HG03196 (cell line): Measurements from ENCODE around the gene EVC.
"Not testable (repeated sequence)": the region's sequence is repeated elsewhere in the genome, so short reads cannot be mapped to it uniquely, and the experiment has no call there.

Source experiments
- ATAC-seq: cut with Tn5 transposase; IDR thresholded peaks from one replicate; pipeline ENCODE4 v1.9.1; 2021; ENCODE audit not compliant: unreplicated experiment

EVC gene

DNA sequence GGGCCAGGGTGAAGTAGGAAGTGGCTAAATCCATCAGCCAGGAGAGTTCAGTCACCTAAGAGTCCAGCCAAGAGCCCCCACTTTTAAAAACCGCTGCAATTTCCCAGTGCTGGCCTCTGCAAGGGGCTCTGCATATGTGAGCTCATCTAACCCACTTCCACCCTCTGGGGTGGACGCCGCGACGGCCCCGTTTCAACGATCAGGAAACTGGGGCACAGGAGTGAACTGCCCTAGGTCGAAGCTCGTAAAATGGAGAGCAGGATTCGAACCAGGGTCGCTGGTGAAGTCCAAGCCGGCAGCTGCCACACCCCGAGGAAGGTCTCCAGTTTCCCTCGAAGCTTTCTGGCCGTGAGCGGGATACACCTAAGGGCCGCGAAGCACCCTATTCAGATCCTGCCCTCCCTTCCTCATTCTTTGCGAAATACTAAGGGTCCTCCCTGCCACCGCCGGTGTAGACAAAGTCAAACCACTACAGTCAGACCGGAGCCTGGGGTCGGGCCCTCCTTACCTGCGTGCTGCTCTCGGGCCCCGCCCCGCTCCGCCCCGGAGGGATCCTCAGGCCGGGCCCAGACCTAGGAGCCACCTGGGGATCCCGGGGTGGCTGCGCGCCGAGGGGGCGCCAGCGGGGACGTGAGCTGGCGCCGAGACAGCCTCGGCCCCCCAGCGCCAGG lies 3.1 kb upstream of the EVC start:
- ATAC-seq, result no peak

DNA sequence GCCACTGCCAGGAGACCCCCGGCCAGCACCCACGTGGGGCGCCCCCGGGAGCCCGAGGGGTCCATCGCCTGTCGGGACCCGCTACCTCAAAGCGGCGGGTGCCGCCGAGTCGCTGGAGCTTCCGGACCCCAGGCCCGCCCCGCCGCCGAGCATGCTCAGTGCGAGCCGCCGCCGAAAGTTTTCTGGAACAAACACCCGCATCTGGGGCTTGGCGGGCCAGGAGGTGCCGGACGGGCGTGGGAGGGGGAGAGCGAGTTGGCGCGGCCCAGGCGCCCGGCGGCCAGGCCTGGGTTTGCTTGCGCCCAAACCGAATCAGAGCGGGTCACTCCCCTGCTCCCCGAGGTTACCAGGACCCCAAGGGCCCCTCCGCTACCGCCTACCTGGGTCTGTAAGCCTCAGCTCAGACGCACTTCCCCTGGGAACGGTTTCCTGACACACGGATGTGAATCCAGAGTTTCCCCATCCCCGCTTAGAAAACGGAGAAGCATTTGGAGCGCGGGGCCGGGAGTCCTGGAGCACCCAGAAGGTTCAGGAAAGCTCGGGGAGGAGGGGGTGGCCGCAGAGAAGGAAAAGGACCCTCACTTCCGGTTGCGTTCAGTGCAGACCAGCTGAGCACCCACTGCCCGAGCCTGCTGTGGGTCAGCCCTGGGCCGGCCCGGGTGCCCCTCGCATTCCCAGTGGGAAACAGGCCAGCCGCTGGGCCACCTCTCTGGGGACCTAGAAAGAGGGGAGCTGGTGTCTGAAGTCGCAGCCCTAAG lies 2.4 kb upstream of the EVC start, which contains the start of gene EVC2:
Gene EVC2, minus strand, starts transcription at position 111 of the 758 bp plus-strand sequence. Its CDS starts 46 bp downstream, at position 65.
- ATAC-seq, result no peak

DNA sequence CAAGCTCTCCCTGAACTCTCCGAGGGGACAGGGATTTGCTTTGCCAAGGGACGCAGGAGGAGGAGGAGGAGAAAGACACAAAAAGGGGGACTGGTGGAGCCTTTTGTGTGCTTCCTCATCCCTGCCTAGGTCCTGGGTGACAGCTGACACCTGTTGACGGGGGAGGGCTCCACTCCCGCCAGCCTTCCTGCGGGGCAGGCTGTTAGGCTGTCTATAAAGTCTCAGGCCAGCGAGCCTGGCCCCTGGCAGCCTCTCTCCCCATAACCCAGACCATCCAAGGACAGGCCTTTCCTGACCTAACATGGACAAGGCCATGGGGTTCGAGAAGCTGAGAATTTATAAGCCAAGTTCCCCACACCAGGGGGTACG lies 1.8 kb upstream of the EVC start:
- ATAC-seq, result no peak

DNA sequence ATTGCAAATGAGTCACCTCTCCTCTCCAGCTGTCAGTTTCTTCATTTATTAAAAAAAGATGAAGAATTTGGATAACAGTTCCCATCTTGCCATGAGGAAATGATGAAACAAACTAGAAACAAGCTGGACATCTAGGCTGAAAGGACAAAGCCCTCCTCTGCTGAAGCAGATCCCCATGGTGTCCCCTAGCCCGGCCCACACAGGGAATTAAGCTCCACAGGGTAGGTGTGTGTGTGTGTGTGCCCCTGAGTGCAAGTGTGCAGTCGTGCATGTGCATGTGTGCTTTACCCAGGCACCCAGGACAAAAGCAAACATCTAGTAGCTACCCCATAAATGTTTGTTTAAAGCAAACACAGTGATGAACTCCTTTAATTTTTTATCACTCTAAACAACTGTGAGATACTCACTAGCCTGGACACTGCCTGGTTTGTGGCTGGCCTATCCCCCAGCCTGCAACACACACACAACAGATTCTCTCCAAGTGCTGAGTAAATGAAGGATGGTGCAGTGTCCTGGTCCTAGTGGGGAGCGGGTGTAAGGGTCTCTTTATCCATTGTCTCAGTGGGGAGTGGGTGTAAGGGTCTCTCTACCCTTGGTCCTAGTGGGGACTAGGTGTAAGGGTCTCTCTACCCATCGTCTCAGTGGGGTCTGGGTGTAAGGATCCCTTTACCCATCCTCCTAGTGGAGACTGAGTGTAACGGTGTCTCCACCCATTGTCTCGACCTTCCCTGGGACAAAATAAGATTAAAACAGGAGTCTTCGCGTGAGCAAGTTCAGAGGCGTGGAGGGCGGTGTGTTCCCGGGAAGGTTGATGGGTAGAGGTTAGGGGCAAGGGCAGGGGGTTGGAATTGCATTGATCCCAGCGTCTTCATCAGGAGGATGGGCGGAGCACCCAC lies 688 bp upstream of the EVC start:
- ATAC-seq, result no peak

DNA sequence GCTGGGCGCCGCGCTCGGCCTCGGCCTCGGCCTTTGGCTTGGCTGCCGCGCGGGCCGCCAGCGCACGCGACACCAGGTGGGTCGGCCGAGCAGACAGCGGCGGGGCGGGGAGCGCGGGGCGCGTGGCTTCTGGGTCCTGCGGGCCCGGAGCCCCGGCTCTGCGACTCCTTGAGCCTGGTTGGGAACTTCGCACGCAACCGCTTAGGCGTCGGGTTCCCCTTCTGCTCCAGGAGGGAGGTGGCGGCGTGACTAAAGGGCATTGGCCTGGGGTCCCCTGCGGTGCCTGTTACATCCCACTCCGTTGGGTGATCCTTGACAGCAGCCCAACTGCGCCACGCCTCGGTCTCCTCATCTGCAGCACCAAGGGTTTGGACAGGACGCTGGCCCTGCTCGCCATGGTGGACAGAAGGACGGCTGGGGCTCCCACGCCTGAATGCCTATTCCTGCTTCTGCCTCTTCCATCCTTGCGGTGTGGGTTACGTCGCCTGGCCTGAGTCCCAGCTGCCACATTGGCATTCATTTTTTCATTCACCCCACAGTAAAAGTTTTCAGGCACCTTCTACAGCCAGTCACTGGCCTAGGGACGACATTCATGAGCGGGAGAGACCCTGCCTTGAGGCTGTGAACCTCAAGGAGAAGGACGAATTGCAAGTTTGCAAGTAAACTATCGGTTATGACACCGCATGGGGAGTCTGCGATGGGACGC lies 631 bp downstream of the EVC start:
- no peak for ATAC-seq

DNA sequence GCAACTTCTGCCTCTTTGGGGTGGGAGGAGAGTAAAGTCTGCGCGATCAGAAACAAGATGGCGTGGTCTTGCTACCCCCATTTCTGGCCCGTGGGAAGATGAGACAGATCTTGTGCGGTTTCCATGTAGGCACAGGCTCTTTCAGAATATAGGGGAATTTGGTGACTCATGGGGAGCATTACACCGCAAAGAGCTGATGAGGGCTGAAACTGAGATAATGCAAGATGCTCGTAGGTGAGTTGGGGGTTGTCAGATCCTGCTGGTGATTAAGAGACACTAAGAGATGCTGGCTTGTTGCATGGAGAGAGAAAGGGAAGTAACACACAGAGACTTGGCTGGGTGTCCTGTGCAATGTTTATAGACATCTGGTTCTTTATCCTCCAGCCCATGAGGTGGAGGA lies 1.5 kb downstream of the EVC start:
- no peak for ATAC-seq

DNA sequence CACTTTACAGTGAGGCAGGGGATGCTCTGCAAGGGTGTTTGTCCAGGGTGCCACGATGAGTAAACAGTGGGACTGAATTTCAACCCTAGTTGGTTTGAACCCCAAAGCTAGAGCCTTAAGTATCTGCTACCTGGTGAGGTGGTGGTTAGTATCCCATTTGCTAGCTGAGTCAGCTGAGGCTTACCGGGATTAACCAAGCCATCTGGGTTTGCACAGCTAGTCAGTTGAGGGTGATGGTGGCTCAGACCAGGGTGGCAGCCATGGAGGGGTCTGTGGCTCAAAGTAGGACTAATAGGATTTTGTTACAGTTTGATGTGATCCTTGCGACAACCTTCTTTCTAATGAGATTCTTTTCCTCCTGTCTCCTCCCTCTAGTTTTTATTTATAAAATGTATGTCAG lies 1.9 kb downstream of the EVC start:
- no peak for ATAC-seq

DNA sequence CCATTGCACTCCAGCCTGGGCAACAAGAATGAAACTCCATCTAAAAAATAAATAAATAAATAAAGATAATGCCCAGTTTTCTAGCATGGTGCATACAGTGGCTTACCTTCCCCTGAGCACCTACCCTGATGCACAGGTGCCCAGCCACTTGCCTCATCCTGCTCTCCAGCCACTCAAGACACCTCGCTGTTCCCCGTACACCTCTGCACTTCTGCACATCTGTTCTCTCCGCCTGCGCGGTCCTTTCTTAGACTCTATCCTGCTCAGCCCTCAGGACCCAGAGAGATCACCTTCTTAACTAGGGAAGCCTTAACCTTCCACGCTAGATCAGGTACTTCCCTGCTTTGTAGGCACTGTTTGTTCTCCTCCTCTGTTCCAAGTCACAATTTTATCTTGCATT lies 2.9 kb downstream of the EVC start:
- no peak for ATAC-seq

DNA sequence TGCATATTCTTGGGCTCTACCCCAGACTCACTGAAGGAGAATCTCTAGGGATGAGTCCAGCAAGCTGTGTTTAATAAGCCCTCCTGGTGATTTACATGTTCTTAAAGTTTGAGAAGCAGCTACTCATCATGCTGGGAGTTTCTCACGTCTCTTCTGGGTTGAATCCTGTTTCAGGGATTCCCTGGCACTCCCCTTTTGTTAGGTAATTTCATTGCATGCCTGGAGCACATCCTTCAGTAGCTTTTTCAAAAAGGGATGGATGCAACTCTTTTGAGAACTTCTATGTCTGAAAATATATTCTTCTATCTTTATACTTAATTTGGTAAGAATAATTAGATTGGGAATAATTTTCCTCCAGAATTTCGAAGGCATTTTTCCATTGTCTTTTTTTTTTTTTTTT lies 4.4 kb downstream of the EVC start:
- ATAC-seq, result no peak

DNA sequence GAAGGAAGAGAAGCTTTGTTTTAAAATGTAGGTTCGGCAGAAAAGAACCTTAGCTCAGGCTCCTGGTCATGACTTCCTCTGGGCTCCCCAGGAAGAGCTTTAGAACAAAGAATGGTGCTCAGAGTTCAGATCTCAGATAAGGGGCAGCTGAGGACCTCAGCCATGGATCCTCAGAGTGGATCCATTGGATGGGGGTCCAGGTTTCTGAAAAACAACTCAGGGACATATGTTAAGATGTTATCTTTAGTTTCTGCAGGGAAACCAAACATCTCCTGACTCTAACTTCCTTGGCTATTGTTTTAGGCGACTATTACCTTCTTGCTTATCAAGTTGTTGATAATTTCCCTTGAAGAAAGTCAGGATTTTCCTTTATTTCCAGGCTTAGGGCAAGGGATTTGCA lies 5.4 kb downstream of the EVC start:
- ATAC-seq, result no peak

DNA sequence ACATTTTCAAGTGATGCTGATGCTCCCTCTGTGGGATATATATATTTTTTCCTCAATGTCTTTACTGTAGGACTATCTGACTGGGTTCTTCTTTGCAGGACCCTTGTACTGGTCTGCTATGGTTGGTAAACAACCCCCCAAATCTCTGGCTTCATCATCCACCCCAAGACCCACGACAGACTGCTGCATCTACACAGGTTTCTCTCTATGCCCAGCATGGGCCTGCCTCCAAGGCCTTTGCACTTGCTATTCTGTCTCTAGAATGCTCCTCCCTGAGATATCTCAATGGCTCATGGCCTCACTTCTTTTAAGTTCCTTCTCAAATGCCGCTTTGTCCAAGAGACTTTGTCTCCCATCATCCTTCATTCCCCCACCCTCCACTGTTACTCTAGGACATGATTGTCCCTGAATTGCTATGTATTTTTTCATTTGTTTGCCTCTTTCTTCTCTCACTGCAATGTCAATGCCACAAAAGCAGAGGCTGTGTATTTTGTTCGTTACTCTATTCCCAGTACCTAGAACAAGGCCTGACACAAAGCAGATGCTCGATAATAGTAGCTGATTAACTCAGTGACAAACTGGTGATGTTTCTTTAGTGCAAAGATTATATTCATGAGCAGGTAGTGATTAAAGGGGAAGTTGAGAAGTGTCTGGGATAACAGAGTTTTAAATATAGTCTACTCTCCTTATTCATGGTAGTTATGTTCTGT lies 6.6 kb downstream of the EVC start:
- no peak for ATAC-seq

DNA sequence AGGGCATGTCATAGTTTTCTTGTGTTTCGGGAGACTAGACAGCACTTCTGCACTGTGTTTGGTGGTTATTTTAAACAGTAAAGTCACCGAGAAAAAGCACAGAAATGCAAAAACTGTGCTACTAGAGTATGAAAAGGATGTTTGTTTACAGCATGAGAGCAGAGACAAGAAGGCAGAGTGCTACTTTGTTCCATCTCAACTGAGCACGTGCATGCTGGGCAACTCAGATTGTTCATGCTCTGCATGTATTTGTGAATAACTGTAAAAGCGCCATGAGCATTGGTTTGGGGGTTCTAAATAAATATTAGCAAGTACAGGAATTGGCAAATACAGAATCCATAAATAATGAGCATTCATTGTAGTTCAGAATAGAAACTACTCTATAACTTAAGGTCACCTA lies 7.4 kb downstream of the EVC start:
- ATAC-seq, result no peak

DNA sequence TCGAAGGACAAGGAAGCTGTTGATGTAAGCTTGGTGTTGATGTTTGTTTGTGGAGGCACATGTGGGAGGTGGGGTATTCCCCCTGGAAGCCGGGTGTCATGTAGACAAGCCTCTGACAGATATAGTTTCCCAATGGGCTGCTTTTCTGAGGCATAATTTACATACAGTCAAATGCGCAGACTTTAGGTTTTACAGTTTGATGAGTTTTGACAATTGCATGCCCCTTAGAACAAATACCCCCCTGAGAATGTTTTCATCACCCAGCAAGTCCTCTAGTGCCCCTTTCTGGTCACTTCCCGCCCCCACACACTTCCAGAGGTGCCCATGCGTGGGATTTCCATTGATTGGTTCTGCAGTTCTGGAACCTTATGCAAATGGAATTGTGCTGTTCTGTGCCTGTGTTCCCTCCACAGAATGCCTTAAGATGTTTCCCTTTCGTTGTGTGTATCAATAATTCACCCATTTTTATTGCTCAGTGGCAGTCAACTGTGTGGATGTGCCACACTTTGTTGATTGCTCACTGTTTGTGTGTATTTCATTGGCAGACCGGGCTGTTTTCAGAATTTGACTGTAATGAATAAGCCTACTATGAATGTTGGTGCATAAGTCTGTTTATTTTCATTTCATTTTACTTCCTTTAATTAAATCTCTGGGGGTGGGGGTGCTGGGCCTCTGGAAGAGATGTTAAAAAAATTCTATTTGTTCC lies 8.5 kb downstream of the EVC start:
- ATAC-seq, result no peak

DNA sequence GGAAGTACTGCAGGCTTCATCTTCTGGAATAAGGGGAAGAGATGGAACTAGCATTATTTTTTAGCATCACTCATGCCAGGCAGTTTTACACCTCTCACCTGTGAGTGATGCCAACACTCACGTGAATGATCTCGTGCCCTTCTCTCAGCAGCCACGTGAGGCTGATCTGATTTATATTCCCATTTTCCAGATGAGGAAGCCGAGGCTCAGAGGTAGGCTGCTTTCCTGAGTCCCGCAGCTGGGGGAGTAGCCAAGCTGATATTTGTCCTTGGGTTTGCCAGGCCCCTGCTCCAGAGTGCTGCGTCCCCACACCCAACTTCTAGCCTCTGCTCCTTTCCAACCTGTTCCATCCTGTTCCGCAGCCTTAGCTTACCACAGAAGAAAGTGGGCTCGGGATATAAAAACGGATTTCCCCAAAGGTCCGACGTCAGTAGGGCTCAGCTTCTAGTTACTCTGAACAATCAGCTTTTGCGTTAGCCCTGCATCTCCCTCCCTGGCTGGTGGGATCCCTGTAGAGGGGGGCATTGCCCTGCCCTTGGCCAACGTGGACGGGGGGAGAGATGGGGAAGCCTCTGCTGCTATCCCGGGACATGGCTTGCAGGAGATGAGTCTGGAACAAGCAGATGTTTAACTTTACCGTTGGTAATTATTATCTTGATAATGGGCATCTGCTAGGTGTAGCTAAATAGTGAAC lies 9.3 kb downstream of the EVC start:
- ATAC-seq, result no peak

DNA sequence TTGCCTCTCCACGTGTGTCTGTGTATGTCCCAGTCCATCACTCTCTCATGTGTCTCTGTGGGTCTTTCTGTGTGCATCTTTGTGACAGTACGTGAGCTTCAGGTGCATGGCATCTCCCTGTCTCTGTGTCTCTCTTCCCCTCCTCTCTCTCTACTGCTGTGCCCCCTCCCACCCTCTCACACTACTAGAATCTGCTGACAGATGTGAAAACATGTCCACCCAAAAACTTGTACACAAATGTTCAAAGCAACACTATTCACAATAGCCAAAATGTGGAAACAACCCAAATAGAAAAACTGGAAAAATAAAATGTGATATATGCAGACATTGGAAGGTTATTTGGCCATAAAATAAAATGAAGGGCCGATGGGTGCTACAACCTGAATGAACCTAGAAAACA lies 10.0 kb downstream of the EVC start:
- no peak for ATAC-seq

DNA sequence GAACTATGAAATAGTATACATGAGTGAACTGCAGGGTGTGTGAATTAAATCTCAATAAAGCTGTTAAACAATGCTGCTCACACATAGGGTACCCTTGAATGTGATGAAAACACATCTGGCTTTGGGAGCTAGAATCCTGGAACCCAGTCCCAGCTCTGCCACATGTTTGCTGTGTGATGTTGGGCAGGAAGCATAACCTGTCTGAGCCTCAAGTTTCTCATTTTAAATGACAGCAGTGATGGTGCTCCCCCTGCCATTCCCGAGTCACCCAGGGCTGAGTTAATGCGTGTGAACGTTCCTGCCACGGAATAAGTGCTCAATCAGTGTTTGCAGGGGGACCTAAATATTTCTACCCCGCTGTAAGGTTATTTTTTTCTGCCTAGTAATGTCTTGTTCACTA lies 10.9 kb downstream of the EVC start:
- no peak for ATAC-seq

DNA sequence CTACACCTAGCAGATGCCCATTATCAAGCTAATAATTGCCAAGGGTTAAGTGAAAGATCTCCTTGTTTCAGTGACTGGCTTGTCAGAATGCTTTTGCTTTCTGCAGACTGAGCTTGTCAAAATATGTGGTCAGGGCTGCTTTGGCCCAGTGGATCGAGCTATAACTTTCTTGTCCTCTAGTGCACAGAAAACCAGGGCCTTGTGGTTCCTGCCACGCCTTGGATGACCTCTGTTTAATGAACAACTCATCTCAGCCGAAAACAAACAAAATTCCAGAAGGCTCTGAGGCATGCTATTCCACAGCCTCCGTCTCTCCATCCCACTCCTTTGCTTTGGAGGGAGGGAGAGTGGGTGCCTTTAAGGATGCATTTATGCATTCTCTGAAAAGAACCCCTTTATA lies 11.3 kb downstream of the EVC start:
- no peak for ATAC-seq

DNA sequence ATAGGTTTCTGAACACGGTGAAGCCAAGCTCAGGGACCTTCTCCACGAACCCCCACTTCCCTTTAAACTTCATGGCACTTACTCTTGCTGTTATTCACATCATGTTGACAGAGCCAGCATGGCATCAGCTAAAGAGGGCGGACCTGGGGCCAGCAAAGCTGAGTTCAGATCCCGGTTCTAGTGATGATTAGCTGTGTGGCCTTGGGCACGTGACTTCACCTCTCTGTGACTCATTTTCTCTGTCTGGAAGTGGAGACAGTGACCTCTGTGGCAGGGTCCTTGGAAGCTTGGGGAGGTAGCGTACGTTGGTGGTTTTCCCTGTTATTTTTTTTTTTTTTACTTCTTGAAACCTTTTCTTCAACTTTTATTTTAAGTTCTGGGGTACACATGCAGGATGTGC lies 13.4 kb downstream of the EVC start:
- no peak for ATAC-seq

DNA sequence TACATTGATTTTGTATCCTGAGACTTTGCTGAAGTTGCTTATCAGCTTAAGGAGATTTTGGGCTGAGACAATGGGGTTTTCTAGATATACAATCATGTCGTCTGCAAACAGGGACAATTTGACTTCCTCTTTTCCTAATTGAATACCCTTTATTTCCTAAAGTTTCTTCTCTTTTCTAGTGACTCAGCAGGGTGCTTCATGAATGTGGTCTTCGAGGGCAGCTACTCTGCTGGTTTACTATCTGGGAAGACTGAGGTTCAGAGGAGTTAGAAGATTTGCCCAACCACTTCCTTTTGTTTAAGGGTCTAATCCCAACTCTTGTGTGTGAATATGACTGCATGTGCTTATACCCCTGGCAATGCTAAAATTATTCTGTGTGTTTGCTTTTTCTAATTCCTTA lies 17.4 kb downstream of the EVC start:
- ATAC-seq, result not testable (repeated sequence)
